ENCODE data around the gene SUCO.

SUCO gene

DNA sequence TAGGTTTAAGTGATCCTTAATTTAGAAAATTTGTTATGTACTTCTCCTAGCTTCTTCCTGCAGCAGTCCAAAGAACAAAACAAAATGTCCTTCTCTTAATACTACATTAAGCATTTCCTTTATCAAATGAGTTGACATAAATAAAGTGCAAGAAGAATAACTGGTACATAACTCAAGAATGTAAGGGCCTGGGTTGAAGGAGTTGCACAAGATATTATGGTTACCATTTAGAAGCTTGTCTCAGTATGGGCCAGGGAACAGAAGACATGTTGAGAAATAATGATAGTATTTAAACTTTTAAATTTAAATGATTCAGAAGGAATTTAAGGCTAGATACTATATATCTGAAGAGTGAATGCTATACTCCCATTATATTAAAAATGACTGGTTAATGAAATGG, 23.5 kb downstream of the SUCO start:
- H3K4me3 ChIP-seq (ENCODE audit: insufficient read depth, low read depth, low read length, poor library complexity, severe bottlenecking): no peak overlapping the region
- peaks cover 21% of the 10 kb centered on the region for H3K36me3 ChIP-seq (ENCODE audit: control insufficient read depth, insufficient read depth, low read length)
- H3K4me1 ChIP-seq (ENCODE audit: control insufficient read depth, insufficient read depth, low read length, poor library complexity, severe bottlenecking): no peaks in the 10 kb centered on the region
- H3K9me3 ChIP-seq (ENCODE audit: control insufficient read depth, low read length): no peaks in the 10 kb centered on the region
- no peak overlapping the region for H3K27ac ChIP-seq (ENCODE audit: insufficient read depth, low read length, poor library complexity, severe bottlenecking)
- no peaks in the 10 kb centered on the region for H3K27me3 ChIP-seq (replicated peaks; ENCODE audit: control insufficient read depth, insufficient read depth, low read length, poor library complexity, severe bottlenecking)
- DNase-seq: no peak

GRCh38 chr1:172557270-172557669, 24.3 kb downstream of the SUCO start:
- Histone ChIP-seq H3K36me3 (ENCODE audit: control insufficient read depth, insufficient read depth, low read length) (peaks cover 21% of the 10 kb centered on the region), H3K4me3 (ENCODE audit: insufficient read depth, low read depth, low read length, poor library complexity, severe bottlenecking) (no peak overlapping the region), H3K27ac (ENCODE audit: insufficient read depth, low read length, poor library complexity, severe bottlenecking) (no peak overlapping the region), H3K9me3 (ENCODE audit: control insufficient read depth, low read length) (no peaks in the 10 kb centered on the region), H3K27me3 (replicated peaks; ENCODE audit: control insufficient read depth, insufficient read depth, low read length, poor library complexity, severe bottlenecking) (no peaks in the 10 kb centered on the region), H3K4me1 (ENCODE audit: control insufficient read depth, insufficient read depth, low read length, poor library complexity, severe bottlenecking) (no peaks in the 10 kb centered on the region)
- no peak for DNase-seq

DNA sequence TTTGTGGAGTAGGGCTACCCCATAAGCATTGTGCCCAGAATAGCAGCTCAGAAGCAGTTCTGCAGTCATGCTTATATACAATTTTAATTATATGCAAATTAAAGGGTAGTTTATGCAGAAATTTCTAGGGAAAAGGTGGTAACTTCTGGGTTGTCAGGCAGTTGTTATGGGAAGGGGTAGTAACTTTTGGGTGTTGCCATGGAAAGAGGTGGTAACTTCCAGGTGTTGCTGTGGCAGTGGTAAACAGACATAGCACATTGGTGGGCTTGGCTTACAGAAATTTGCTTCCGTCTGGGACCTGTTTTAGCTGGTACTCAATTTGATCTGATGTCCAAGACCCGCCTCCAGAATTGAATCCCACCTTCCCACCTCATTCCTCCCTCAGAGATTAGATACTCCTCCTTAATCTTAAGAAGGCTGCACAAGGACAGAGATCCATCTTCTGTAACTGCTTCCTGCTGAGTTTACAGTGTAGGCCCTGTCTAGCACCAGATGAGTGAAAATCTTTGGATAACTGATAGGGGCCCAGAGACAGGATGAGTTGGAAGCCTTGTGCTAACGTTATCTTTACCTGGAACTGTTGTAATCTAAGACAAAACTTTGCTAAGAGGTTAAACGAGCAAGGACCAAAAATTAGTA, 26.7 kb downstream of the SUCO start:
- peaks cover 21% of the 10 kb centered on the region for H3K36me3 ChIP-seq (ENCODE audit: control insufficient read depth, insufficient read depth, low read length)
- H3K9me3 ChIP-seq (ENCODE audit: control insufficient read depth, low read length): no peaks in the 10 kb centered on the region
- H3K4me3 ChIP-seq (ENCODE audit: insufficient read depth, low read depth, low read length, poor library complexity, severe bottlenecking): no peak overlapping the region
- H3K4me1 ChIP-seq (ENCODE audit: control insufficient read depth, insufficient read depth, low read length, poor library complexity, severe bottlenecking): no peaks in the 10 kb centered on the region
- H3K27ac ChIP-seq (ENCODE audit: insufficient read depth, low read length, poor library complexity, severe bottlenecking): no peak overlapping the region
- H3K27me3 ChIP-seq (replicated peaks; ENCODE audit: control insufficient read depth, insufficient read depth, low read length, poor library complexity, severe bottlenecking): no peaks in the 10 kb centered on the region
- DNase-seq: no peak

GRCh38 chr1:172561252-172561651, 28.3 kb downstream of the SUCO start:
- Histone ChIP-seq H3K9me3 (ENCODE audit: control insufficient read depth, low read length) (no peaks in the 10 kb centered on the region), H3K4me3 (ENCODE audit: insufficient read depth, low read depth, low read length, poor library complexity, severe bottlenecking) (no peak overlapping the region), H3K36me3 (ENCODE audit: control insufficient read depth, insufficient read depth, low read length) (peaks cover 29% of the 10 kb centered on the region), H3K27me3 (replicated peaks; ENCODE audit: control insufficient read depth, insufficient read depth, low read length, poor library complexity, severe bottlenecking) (no peaks in the 10 kb centered on the region), H3K4me1 (ENCODE audit: control insufficient read depth, insufficient read depth, low read length, poor library complexity, severe bottlenecking) (no peaks in the 10 kb centered on the region), H3K27ac (ENCODE audit: insufficient read depth, low read length, poor library complexity, severe bottlenecking) (no peak overlapping the region)
- DNase-seq: no peak

DNA sequence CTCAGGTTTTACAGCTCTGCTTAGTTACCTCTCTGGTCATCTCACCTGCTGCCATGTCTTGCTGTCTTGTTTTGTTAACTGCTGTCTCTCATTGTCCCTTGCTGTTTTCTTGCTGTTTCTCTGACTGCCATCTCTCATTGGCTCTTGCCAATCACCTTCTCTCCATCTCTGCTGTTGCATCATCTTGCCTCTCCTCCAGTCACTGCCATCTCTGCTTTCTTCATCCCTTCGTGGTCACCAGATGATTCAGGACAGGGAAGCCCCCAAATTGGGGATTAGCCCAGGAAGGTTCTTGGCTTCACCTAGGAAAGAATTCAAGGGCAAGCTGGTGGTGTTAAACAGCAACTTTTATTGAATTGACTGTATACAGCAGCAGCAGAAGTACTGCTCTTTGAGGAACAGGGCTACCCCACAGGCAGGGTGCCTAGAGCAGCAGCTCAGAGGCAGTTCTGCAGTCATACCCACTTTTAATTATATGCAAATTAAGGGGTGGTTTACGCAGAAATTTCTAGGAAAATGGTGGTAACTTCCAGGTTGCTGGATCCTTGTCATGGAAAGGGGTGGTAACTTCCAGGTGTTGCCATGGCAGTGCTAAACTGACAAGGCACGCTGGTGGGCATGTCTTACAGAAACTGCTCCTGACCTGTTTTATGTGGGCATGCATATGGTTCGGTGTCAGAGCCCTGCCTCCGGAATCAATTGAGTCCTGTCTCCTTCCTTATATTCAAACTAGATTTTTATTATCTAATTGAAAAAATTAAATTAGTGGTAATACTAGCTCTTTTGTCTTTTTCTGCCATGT, 33.4 kb downstream of the SUCO start:
- Histone ChIP-seq H3K9me3 (ENCODE audit: control insufficient read depth, low read length) (no peaks in the 10 kb centered on the region), H3K27me3 (replicated peaks; ENCODE audit: control insufficient read depth, insufficient read depth, low read length, poor library complexity, severe bottlenecking) (no peaks in the 10 kb centered on the region), H3K4me1 (ENCODE audit: control insufficient read depth, insufficient read depth, low read length, poor library complexity, severe bottlenecking) (no peaks in the 10 kb centered on the region), H3K27ac (ENCODE audit: insufficient read depth, low read length, poor library complexity, severe bottlenecking) (no peak overlapping the region), H3K4me3 (ENCODE audit: insufficient read depth, low read depth, low read length, poor library complexity, severe bottlenecking) (no peak overlapping the region), H3K36me3 (ENCODE audit: control insufficient read depth, insufficient read depth, low read length) (peaks cover 35% of the 10 kb centered on the region)
- DNase-seq: no peak

GRCh38 chr1:172567720-172568119, 34.8 kb downstream of the SUCO start:
- Histone ChIP-seq H3K4me1 (ENCODE audit: control insufficient read depth, insufficient read depth, low read length, poor library complexity, severe bottlenecking) (no peaks in the 10 kb centered on the region), H3K36me3 (ENCODE audit: control insufficient read depth, insufficient read depth, low read length) (peaks cover 35% of the 10 kb centered on the region), H3K27me3 (replicated peaks; ENCODE audit: control insufficient read depth, insufficient read depth, low read length, poor library complexity, severe bottlenecking) (no peaks in the 10 kb centered on the region), H3K9me3 (ENCODE audit: control insufficient read depth, low read length) (no peaks in the 10 kb centered on the region), H3K27ac (ENCODE audit: insufficient read depth, low read length, poor library complexity, severe bottlenecking) (no peak overlapping the region), H3K4me3 (ENCODE audit: insufficient read depth, low read depth, low read length, poor library complexity, severe bottlenecking) (no peak overlapping the region)
- DNase-seq: no peak

GRCh38 chr1:172574080-172574479, 41.1 kb downstream of the SUCO start:
- Histone ChIP-seq H3K4me3 (ENCODE audit: insufficient read depth, low read depth, low read length, poor library complexity, severe bottlenecking) (no peak overlapping the region), H3K9me3 (ENCODE audit: control insufficient read depth, low read length) (no peaks in the 10 kb centered on the region), H3K4me1 (ENCODE audit: control insufficient read depth, insufficient read depth, low read length, poor library complexity, severe bottlenecking) (no peaks in the 10 kb centered on the region), H3K27me3 (replicated peaks; ENCODE audit: control insufficient read depth, insufficient read depth, low read length, poor library complexity, severe bottlenecking) (no peaks in the 10 kb centered on the region), H3K27ac (ENCODE audit: insufficient read depth, low read length, poor library complexity, severe bottlenecking) (no peak overlapping the region), H3K36me3 (ENCODE audit: control insufficient read depth, insufficient read depth, low read length) (peaks cover 46% of the 10 kb centered on the region)
- no peak for DNase-seq

DNA sequence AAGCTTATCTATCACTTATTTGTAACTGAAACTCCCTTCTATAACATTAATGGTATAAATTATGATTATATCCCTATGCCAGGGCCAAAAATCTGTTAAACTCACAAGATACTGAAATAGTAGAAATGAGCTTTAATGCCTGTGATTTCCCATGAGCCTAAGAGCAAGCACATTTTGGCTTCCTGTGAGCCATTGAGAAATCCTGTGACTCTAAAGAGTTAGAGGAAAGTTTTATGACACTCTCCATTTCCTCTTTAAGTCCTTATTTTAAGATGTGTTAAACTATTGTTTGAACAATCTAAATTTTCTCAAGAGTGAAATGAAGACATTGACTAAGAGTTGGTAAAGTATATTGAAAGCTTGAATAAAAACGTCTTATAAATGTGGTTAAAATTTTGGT, 45.6 kb downstream of the SUCO start:
- Histone ChIP-seq H3K36me3 (ENCODE audit: control insufficient read depth, insufficient read depth, low read length) (peaks cover 34% of the 10 kb centered on the region), H3K4me1 (ENCODE audit: control insufficient read depth, insufficient read depth, low read length, poor library complexity, severe bottlenecking) (no peaks in the 10 kb centered on the region), H3K27ac (ENCODE audit: insufficient read depth, low read length, poor library complexity, severe bottlenecking) (no peak overlapping the region), H3K27me3 (replicated peaks; ENCODE audit: control insufficient read depth, insufficient read depth, low read length, poor library complexity, severe bottlenecking) (no peaks in the 10 kb centered on the region), H3K9me3 (ENCODE audit: control insufficient read depth, low read length) (no peaks in the 10 kb centered on the region), H3K4me3 (ENCODE audit: insufficient read depth, low read depth, low read length, poor library complexity, severe bottlenecking) (no peak overlapping the region)
- DNase-seq: no peak

DNA sequence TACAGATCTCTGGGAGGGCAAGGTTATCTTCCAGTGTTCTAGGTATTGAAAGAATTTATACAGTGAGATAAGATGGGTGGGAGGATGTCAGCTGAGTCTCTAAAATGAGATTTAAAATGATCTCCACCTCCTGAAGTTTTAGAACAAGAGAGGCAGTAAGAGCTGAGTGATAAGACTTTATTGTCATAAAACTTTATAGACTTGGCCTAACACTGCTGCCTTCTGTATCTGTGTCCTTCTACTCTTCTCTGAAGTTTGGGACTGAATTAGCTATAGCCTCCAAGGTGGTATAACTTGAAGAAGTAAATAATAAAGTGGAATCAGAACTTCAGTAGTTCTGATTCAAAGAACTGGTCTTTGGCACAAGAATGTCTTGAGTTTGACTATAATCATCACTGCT, 48.3 kb downstream of the SUCO start:
- Histone ChIP-seq H3K4me1 (ENCODE audit: control insufficient read depth, insufficient read depth, low read length, poor library complexity, severe bottlenecking) (no peaks in the 10 kb centered on the region), H3K4me3 (ENCODE audit: insufficient read depth, low read depth, low read length, poor library complexity, severe bottlenecking) (no peak overlapping the region), H3K36me3 (ENCODE audit: control insufficient read depth, insufficient read depth, low read length) (peaks cover 23% of the 10 kb centered on the region), H3K27me3 (replicated peaks; ENCODE audit: control insufficient read depth, insufficient read depth, low read length, poor library complexity, severe bottlenecking) (no peaks in the 10 kb centered on the region), H3K9me3 (ENCODE audit: control insufficient read depth, low read length) (no peaks in the 10 kb centered on the region), H3K27ac (ENCODE audit: insufficient read depth, low read length, poor library complexity, severe bottlenecking) (no peak overlapping the region)
- DNase-seq: no peak

DNA sequence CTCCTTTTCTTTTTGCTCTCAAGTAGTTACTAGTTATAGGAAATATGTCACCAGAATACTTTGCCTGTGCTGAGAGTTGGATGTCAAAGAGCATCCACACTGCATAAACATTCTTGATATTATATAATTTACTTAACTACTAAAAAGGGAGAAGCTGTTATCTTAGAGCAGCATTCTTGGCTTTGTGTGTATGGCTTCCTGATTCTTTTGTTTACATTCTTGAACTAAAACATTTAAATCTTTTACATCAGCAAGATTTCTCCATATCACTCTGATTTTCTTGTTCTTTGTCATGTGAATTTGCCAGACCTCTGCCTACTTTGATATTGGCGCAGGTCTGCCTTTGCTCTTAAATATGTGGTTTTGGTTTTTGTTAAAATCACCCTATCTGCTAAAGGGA, 48.8 kb downstream of the SUCO start:
- peaks cover 23% of the 10 kb centered on the region for H3K36me3 ChIP-seq (ENCODE audit: control insufficient read depth, insufficient read depth, low read length)
- H3K4me1 ChIP-seq (ENCODE audit: control insufficient read depth, insufficient read depth, low read length, poor library complexity, severe bottlenecking): no peaks in the 10 kb centered on the region
- no peak for DNase-seq
- no peak overlapping the region for H3K4me3 ChIP-seq (ENCODE audit: insufficient read depth, low read depth, low read length, poor library complexity, severe bottlenecking)
- H3K27me3 ChIP-seq (replicated peaks; ENCODE audit: control insufficient read depth, insufficient read depth, low read length, poor library complexity, severe bottlenecking): no peaks in the 10 kb centered on the region
- no peaks in the 10 kb centered on the region for H3K9me3 ChIP-seq (ENCODE audit: control insufficient read depth, low read length)
- H3K27ac ChIP-seq (ENCODE audit: insufficient read depth, low read length, poor library complexity, severe bottlenecking): no peak overlapping the region

Measured in effector memory CD4-positive, alpha-beta T cell (primary cell).